Ureter (tissue), 1 donor: ENCODE results near the gene EFHD2. TPM values are rescaled to one million over a fixed set of nuclear protein-coding genes. Genes with fewer than 3 reads are reported as not detected.
"Not testable (repeated sequence)": the region's sequence is repeated elsewhere in the genome, so short reads cannot be mapped to it uniquely, and the experiment has no call there.

Experiments
- DNase-seq: peaks from one replicate; pipeline ENCODE4 v3.0.0-alpha.2; 2020; ENCODE audit warnings: low spot score
- total RNA-seq: library from RNA; stranded (reverse); gene quantifications from one replicate; pipeline ENCODE4 v1.2.4, GENCODE V29; 2023
- donor health status: DM: yes; HTN: yes; CAD: no.

The EFHD2 gene
- total RNA-seq, 1 donor from 2014 or later: 103 TPM

GRCh38 chr1:15430787-15431570 lies 21.3 kb downstream of the EFHD2 start:
- DNase-seq: peak; percentile 79

- DNase-seq: no peak
Measured at GRCh38 chr1:15431571-15431948, 21.9 kb downstream of the EFHD2 start.

- no peak for DNase-seq
Measured at GRCh38 chr1:15432324-15432723, 22.6 kb downstream of the EFHD2 start.

- DNase-seq: no peak
Measured at GRCh38 chr1:15433471-15433870, 23.8 kb downstream of the EFHD2 start.

GRCh38 chr1:15434739-15435138 lies 25.1 kb downstream of the EFHD2 start:
- DNase-seq: not testable (repeated sequence)

- DNase-seq: no peak
Measured at GRCh38 chr1:15435239-15436077, 25.8 kb downstream of the EFHD2 start.

GRCh38 chr1:15436881-15437442 lies 27.3 kb downstream of the EFHD2 start:
- DNase-seq: no peak

- no peak for DNase-seq
Measured at GRCh38 chr1:15439325-15439724, 29.6 kb downstream of the EFHD2 start.

- DNase-seq: no peak
Measured at GRCh38 chr1:15440357-15440756, 30.7 kb downstream of the EFHD2 start.

GRCh38 chr1:15441247-15441646 lies 31.6 kb downstream of the EFHD2 start:
- no peak for DNase-seq

- DNase-seq: no peak
Measured at GRCh38 chr1:15442119-15442518, 32.4 kb downstream of the EFHD2 start.

- DNase-seq: no peak
Measured at GRCh38 chr1:15442759-15443158, 33.1 kb downstream of the EFHD2 start.

- DNase-seq: no peak
Measured at GRCh38 chr1:15443281-15443680, 33.6 kb downstream of the EFHD2 start.

GRCh38 chr1:15444468-15445389 lies 35.0 kb downstream of the EFHD2 start:
- no peak for DNase-seq

GRCh38 chr1:15445390-15446122 lies 35.9 kb downstream of the EFHD2 start:
- DNase-seq: no peak

GRCh38 chr1:15446212-15446611 lies 36.5 kb downstream of the EFHD2 start:
- DNase-seq: no peak

- no peak for DNase-seq
Measured at GRCh38 chr1:15448877-15449462, 39.3 kb downstream of the EFHD2 start.

GRCh38 chr1:15449567-15449966 lies 39.9 kb downstream of the EFHD2 start:
- no peak for DNase-seq

GRCh38 chr1:15451014-15451722 lies 41.5 kb downstream of the EFHD2 start:
- DNase-seq: no peak

- no peak for DNase-seq
Measured at GRCh38 chr1:15452216-15452615, 42.5 kb downstream of the EFHD2 start.
